Keratinocyte (primary cell): ENCODE data around the gene TMEM202. TPM values are rescaled to one million over a fixed set of nuclear protein-coding genes. Genes with fewer than 3 reads are reported as not detected.

ENCODE experiments used
- DNase-seq: peaks from one replicate; pipeline ENCODE4 v3.0.0-alpha.2; 2011; ENCODE audit warnings: low read depth, missing footprints, low spot score
- FAIRE-seq: peaks from 2 replicates; lab custom pipeline; 2011; peaks lifted over from hg19 to GRCh38; lab: Jason Lieb, UNC
- H2AFZ ChIP-seq: 2 replicates; pipeline ENCODE4 v1.6.0; 2012; ENCODE audit warnings: low read length, control low read depth, inconsistent platforms; ENCODE audit not compliant: control insufficient read depth
- H3K27ac ChIP-seq: 2 replicates; pipeline ENCODE4 v1.5.1; 2011; ENCODE audit warnings: low read length; ENCODE audit not compliant: control insufficient read depth, insufficient read depth
- H3K27me3 ChIP-seq: 3 replicates; pipeline ENCODE4 v1.6.0; 2011; ENCODE audit warnings: low read length; ENCODE audit not compliant: control insufficient read depth, insufficient read depth; ENCODE audit errors: extremely low read depth
- H3K36me3 ChIP-seq, 2 experiments: 2 replicates in 1 of 2; 3 replicates in 1 of 2; pipeline ENCODE4 v1.5.1; 2011; ENCODE audit warnings: low read length in 2 of 2, mild to moderate bottlenecking in 1 of 2; ENCODE audit not compliant: control insufficient read depth in 2 of 2, insufficient read depth in 2 of 2; ENCODE audit errors: extremely low read depth in 1 of 2
- H3K4me1 ChIP-seq: 3 replicates; pipeline ENCODE4 v1.5.1; 2011; ENCODE audit warnings: low read length; ENCODE audit not compliant: control insufficient read depth, insufficient read depth; ENCODE audit errors: extremely low read depth
- H3K4me2 ChIP-seq: 3 replicates; pipeline ENCODE4 v1.6.0; 2011; ENCODE audit warnings: low read depth, low read length; ENCODE audit not compliant: control insufficient read depth, insufficient read depth; ENCODE audit errors: extremely low read depth
- H3K4me3 ChIP-seq, 3 experiments: fragments of 200-600 bp in 1 of 3; sonication (generic) in 1 of 3; 2 replicates in 2 of 3; 3 replicates in 1 of 3; pipeline ENCODE4 v1.5.1; 2011 to 2016; ENCODE audit warnings: low read length in 3 of 3, mild to moderate bottlenecking in 3 of 3, control low read depth in 2 of 3, inconsistent platforms in 1 of 3, low read depth in 1 of 3, mixed read lengths in 1 of 3, mixed run types in 1 of 3, moderate library complexity in 1 of 3; ENCODE audit not compliant: control insufficient read depth in 2 of 3, insufficient read depth in 2 of 3; ENCODE audit errors: extremely low read depth in 1 of 3
- H3K79me2 ChIP-seq: 2 replicates; pipeline ENCODE4 v1.6.0; 2012; ENCODE audit warnings: low read length; ENCODE audit not compliant: control insufficient read depth, insufficient read depth
- H3K9ac ChIP-seq: 3 replicates; pipeline ENCODE4 v1.6.0; 2011; ENCODE audit warnings: low read length; ENCODE audit not compliant: control insufficient read depth, insufficient read depth; ENCODE audit errors: extremely low read depth
- H3K9me1 ChIP-seq: 3 replicates; pipeline ENCODE4 v1.6.0; 2011; ENCODE audit warnings: low read length; ENCODE audit not compliant: control insufficient read depth, insufficient read depth; ENCODE audit errors: extremely low read depth
- H3K9me3 ChIP-seq: 2 replicates; pipeline ENCODE4 v1.5.1; 2012; ENCODE audit warnings: low read depth, low read length; ENCODE audit not compliant: control insufficient read depth
- H4K20me1 ChIP-seq: 3 replicates; pipeline ENCODE4 v1.6.0; 2011; ENCODE audit warnings: low read length; ENCODE audit not compliant: control insufficient read depth, insufficient read depth; ENCODE audit errors: extremely low read depth
- EZH2 ChIP-seq: IDR thresholded peaks from one replicate; pipeline ENCODE4 v1.6.1; 2012; ENCODE audit warnings: inconsistent platforms, mild to moderate bottlenecking, low read length, moderate library complexity
- dilution Hi-C: fragments of 300-500 bp; cut with MboI; formaldehyde crosslinking; loops from one replicate; pipeline ENCODE4 v1.7.0; 2020; ENCODE audit warnings: low sequenced_read_pairs; ENCODE audit not compliant: extremely low pct_ligation_motif_present
- polyA plus RNA-seq, 5 experiments: library from polyadenylated mRNA; depleted of rRNA in 3 of 5; stranded (reverse) in 3 of 5; stranded (forward) in 1 of 5; unstranded in 1 of 5; fragments of >200 nt; gene quantifications; 1 replicate in 1 of 5; 2 replicates in 3 of 5; 3 replicates in 1 of 5; pipeline versions ENCODE4 v1.2.1 to v1.2.3, GENCODE V29; 2011 to 2012; ENCODE audit warnings: missing spikeins in 2 of 5, low read depth in 1 of 5, low replicate concordance in 1 of 5
- TF ChIP-seq, protein P1 (sequence below), 3 experiments: IDR thresholded peaks in 1 of 3; conservative IDR thresholded peaks in 1 of 3; optimal IDR thresholded peaks in 1 of 3; 2 replicates in 2 of 3; 3 replicates in 1 of 3; pipeline versions ENCODE3 to v1.5.1; 2011; ENCODE audit warnings: low read length in 3 of 3, mild to moderate bottlenecking in 3 of 3, moderate library complexity in 2 of 3, control low read depth in 1 of 3, inconsistent platforms in 1 of 3; ENCODE audit not compliant: insufficient read depth in 2 of 3; ENCODE audit errors: extremely low read depth in 1 of 3

Gene TMEM202
- polyA plus RNA-seq, 1 donor (not counting 4 experiments of a cell fraction or from before 2014, with no cell fraction given), result not detected

DNA sequence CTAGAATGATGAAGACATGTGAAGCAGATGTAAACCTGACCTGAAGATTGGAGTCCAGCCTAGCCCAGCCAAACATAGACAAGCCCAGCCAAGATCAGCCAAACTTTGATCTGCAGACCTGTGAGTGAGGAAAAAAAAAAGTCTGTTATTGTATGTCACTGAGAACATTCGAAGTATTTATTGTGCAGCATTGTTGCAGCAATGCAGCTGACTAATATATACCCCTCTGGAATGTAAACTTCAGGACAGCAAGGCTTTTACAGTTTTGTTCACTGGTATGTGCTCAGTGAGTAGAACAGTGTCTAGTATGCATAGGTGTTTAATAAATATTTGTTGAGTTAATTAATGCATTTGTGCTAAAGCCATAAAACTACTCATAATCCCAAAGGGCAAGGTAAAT is 23.4 kb downstream of the TMEM202 start:
- Histone ChIP-seq H3K36me3 (no peaks in the 10 kb centered on the region), H3K27me3 (no peaks in the 10 kb centered on the region), H3K4me3 (no peak overlapping the region), H3K27ac (no peak overlapping the region), H3K9ac (no peak overlapping the region), H3K79me2 (no peaks in the 10 kb centered on the region), H2AFZ (no peak overlapping the region), H3K4me1 (no peaks in the 10 kb centered on the region), H3K9me1 (no peaks in the 10 kb centered on the region), H3K4me2 (no peak overlapping the region), H4K20me1 (no peaks in the 10 kb centered on the region), H3K9me3 (no peaks in the 10 kb centered on the region)
- DNase-seq, result no peak
- FAIRE-seq, result no peak
- no peak for TF ChIP-seq EZH2
- TF ChIP-seq, protein P1, sequence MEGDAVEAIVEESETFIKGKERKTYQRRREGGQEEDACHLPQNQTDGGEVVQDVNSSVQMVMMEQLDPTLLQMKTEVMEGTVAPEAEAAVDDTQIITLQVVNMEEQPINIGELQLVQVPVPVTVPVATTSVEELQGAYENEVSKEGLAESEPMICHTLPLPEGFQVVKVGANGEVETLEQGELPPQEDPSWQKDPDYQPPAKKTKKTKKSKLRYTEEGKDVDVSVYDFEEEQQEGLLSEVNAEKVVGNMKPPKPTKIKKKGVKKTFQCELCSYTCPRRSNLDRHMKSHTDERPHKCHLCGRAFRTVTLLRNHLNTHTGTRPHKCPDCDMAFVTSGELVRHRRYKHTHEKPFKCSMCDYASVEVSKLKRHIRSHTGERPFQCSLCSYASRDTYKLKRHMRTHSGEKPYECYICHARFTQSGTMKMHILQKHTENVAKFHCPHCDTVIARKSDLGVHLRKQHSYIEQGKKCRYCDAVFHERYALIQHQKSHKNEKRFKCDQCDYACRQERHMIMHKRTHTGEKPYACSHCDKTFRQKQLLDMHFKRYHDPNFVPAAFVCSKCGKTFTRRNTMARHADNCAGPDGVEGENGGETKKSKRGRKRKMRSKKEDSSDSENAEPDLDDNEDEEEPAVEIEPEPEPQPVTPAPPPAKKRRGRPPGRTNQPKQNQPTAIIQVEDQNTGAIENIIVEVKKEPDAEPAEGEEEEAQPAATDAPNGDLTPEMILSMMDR (optimal IDR thresholded peaks at IDR 0.05 in 1 of 3, IDR thresholded peaks at IDR 0.05 in 1 of 3, conservative IDR thresholded peaks at IDR 0.05 in 1 of 3; ENCODE audit: extremely low read depth in 1 of 3, insufficient read depth in 2 of 3, low read length in 3 of 3), result no peak
- dilution Hi-C loops, result no loop called here

DNA sequence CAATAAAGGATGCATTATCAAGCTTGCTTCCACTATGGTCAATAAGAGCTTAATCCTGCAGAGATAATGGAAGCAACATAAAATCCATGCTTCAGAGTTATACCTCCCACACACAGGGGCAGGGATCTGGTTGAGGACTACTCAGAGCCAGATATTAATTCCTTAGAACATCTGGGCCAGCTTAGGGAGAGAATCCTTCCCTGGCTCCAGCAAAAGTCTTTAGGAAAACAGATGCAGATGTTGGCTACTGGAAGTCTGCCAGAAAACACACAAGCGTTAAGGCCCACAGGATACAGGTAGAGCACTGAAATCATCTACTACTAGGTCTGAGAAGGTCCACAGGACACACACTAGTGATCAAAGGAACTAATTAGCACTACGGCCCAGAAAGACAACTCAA is 25.2 kb downstream of the TMEM202 start:
- Histone ChIP-seq H3K79me2 (no peaks in the 10 kb centered on the region), H3K4me1 (no peaks in the 10 kb centered on the region), H3K9me3 (peaks cover 2% of the 10 kb centered on the region), H3K36me3 (no peaks in the 10 kb centered on the region), H4K20me1 (no peaks in the 10 kb centered on the region), H3K9me1 (no peaks in the 10 kb centered on the region), H3K9ac (no peak overlapping the region), H3K27me3 (no peaks in the 10 kb centered on the region), H2AFZ (no peak overlapping the region), H3K4me3 (no peak overlapping the region), H3K4me2 (no peak overlapping the region), H3K27ac (no peak overlapping the region)
- FAIRE-seq (no peak), DNase-seq (no peak)
- TF ChIP-seq EZH2, result no peak
- TF ChIP-seq, protein P1 (optimal IDR thresholded peaks at IDR 0.05 in 1 of 3, IDR thresholded peaks at IDR 0.05 in 1 of 3, conservative IDR thresholded peaks at IDR 0.05 in 1 of 3; ENCODE audit: extremely low read depth in 1 of 3, insufficient read depth in 2 of 3, low read length in 3 of 3), result no peak
- dilution Hi-C loops, result no loop called here
